Ovary (tissue), 3 donors: ENCODE results near the gene ZNF90.

ENCODE experiments used
- CTCF ChIP-seq, 3 donors: fragments of 450-650 bp in 2 of 3; fragments of 200-600 bp in 1 of 3; IDR thresholded peaks; one replicate each; pipeline versions ENCODE4 v1.5.1 to v1.8.0; 2016 to 2022; ENCODE audit warnings: antibody characterized with exemption in 3 of 3, mild to moderate bottlenecking in 1 of 3
- EP300 ChIP-seq: sonication (generic); formaldehyde crosslinking; IDR thresholded peaks from one replicate; pipeline ENCODE4 v1.6.1; 2017; ENCODE audit warnings: antibody characterized with exemption
- POLR2A ChIP-seq: fragments of 450-650 bp; IDR thresholded peaks from one replicate; pipeline ENCODE4 v1.6.1; 2017; ENCODE audit warnings: antibody characterized with exemption, mild to moderate bottlenecking, moderate library complexity
- donor health status: DM: no; HTN: no; CAD: no.

DNA sequence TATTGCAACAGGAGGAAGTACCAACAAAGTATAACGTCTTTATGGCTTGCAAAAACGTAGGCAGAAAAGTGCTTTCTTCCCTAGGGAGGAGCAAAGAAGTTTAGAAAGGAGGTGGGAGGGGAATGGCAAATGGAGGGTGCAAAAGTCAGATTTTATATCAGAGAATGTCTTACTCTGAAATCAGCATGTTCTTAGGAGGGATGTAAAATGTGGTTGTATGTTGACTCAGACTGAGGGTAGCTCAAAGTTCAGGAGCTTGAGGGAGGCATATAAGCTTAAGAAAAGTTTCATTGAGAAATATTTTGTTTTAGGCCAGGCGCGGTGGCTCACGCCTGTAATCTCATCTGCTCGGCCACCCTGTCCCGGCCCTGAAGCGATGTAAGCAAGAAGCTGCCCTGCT lies 1.7 kb downstream of the ZNF90 start:
- TF ChIP-seq EP300, result no peak
- no peak for TF ChIP-seq CTCF (IDR thresholded peaks at IDR 0.05)
- no peak for TF ChIP-seq POLR2A
